Neural progenitor cell (in vitro differentiated cells): Measurements from ENCODE around the gene GNAZ. TPM values are rescaled to one million over a fixed set of nuclear protein-coding genes. Genes with fewer than 3 reads are reported as not detected.

Experiments
- DNase-seq: peaks from one replicate; pipeline ENCODE4 v3.0.0-alpha.2; 2016; ENCODE audit warnings: low spot score
- H2AFZ ChIP-seq: fragments of 200-600 bp; sonication (generic); replicated peaks from 2 replicates; pipeline ENCODE4 v1.6.1; 2016; ENCODE audit warnings: antibody characterized with exemption
- H3F3A ChIP-seq: fragments of 200-600 bp; sonication (generic); 2 replicates; pipeline ENCODE4 v1.6.1; 2016; ENCODE audit warnings: antibody characterized with exemption, low read depth
- H3K27ac ChIP-seq: fragments of 200-600 bp; sonication (generic); 2 replicates; pipeline ENCODE4 v1.5.1; 2016; ENCODE audit warnings: mild to moderate bottlenecking
- H3K27me3 ChIP-seq: fragments of 200-600 bp; sonication (generic); 2 replicates; pipeline ENCODE4 v1.6.1; 2016; ENCODE audit warnings: mild to moderate bottlenecking, moderate library complexity
- H3K36me3 ChIP-seq: fragments of 200-600 bp; sonication (generic); 2 replicates; pipeline ENCODE4 v1.5.1; 2016
- H3K4me1 ChIP-seq: fragments of 200-600 bp; sonication (generic); 2 replicates; pipeline ENCODE4 v1.6.1; 2016; ENCODE audit warnings: mixed run types
- H3K4me2 ChIP-seq: fragments of 200-600 bp; sonication (generic); 2 replicates; pipeline ENCODE4 v1.6.1; 2016
- H3K4me3 ChIP-seq: fragments of 200-600 bp; sonication (generic); 2 replicates; pipeline ENCODE4 v1.5.1; 2016
- H3K79me2 ChIP-seq: fragments of 200-600 bp; sonication (generic); 2 replicates; pipeline ENCODE4 v1.6.1; 2016; ENCODE audit warnings: low read depth
- H3K9ac ChIP-seq: fragments of 200-600 bp; sonication (generic); 2 replicates; pipeline ENCODE4 v1.6.1; 2016
- H3K9me3 ChIP-seq: fragments of 200-600 bp; sonication (generic); 2 replicates; pipeline ENCODE4 v1.5.1; 2016; ENCODE audit warnings: low read depth
- H4K20me1 ChIP-seq: fragments of 200-600 bp; sonication (generic); 2 replicates; pipeline ENCODE4 v1.6.1; 2016; ENCODE audit warnings: low read depth
- H3K27ac Mint-ChIP-seq: 3 replicates; pipeline ENCODE4 v1.8.0; 2021; ENCODE audit warnings: mixed read lengths
- H3K27me3 Mint-ChIP-seq: 2 replicates; pipeline ENCODE4 v1.8.0; 2022; ENCODE audit warnings: low read depth, mild to moderate bottlenecking, inconsistent platforms, moderate library complexity, mixed read lengths; ENCODE audit not compliant: insufficient read depth
- H3K36me3 Mint-ChIP-seq: 3 replicates; pipeline ENCODE4 v1.8.0; 2021; ENCODE audit warnings: mixed read lengths
- H3K4me1 Mint-ChIP-seq: 3 replicates; pipeline ENCODE4 v1.8.0; 2021; ENCODE audit warnings: mixed read lengths
- H3K4me3 Mint-ChIP-seq: 3 replicates; pipeline ENCODE4 v1.8.0; 2021; ENCODE audit warnings: mild to moderate bottlenecking, moderate library complexity, mixed read lengths
- H3K9me3 Mint-ChIP-seq: 3 replicates; pipeline ENCODE4 v1.8.0; 2020; ENCODE audit warnings: mixed read lengths
- EZH2 ChIP-seq: fragments of 200-600 bp; sonication (generic); IDR thresholded peaks from 2 replicates; pipeline ENCODE4 v1.6.1; 2017; ENCODE audit warnings: antibody characterized with exemption, mild to moderate bottlenecking, moderate library complexity
- EZH2phosphoT487 ChIP-seq: fragments of 200-600 bp; sonication (generic); IDR thresholded peaks from 2 replicates; pipeline ENCODE4 v1.6.1; 2017; ENCODE audit warnings: antibody characterized with exemption
- total RNA-seq: library from RNA; depleted of rRNA; stranded (reverse); fragments of >200 nt; gene quantifications from 2 replicates; pipeline ENCODE4 v1.2.3, GENCODE V29; 2015; ENCODE audit warnings: low replicate concordance
- TF ChIP-seq, protein P1 (sequence below): fragments of 200-600 bp; sonication (generic); IDR thresholded peaks from 2 replicates; pipeline ENCODE4 v1.5.1; 2017; ENCODE audit warnings: antibody characterized with exemption, mild to moderate bottlenecking

GNAZ gene
- total RNA-seq, 1 donor from 2014 or later: 16.5 TPM

GRCh38 chr22:23033116-23033905, 37.0 kb upstream of the GNAZ start:
- Histone ChIP-seq H3K9me3 (no peaks in the 10 kb centered on the region), H3K36me3 (no peaks in the 10 kb centered on the region), H3K27ac (no peak overlapping the region), H2AFZ (no peak overlapping the region), H4K20me1 (no peaks in the 10 kb centered on the region), H3F3A (peaks cover 24% of the 10 kb centered on the region), H3K4me2 (no peak overlapping the region), H3K79me2 (no peaks in the 10 kb centered on the region), H3K9ac (no peak overlapping the region), H3K4me3 (no peak overlapping the region), H3K27me3 (no peaks in the 10 kb centered on the region), H3K4me1 (peaks cover 29% of the 10 kb centered on the region)
- DNase-seq: no peak
- TF ChIP-seq, protein P1, sequence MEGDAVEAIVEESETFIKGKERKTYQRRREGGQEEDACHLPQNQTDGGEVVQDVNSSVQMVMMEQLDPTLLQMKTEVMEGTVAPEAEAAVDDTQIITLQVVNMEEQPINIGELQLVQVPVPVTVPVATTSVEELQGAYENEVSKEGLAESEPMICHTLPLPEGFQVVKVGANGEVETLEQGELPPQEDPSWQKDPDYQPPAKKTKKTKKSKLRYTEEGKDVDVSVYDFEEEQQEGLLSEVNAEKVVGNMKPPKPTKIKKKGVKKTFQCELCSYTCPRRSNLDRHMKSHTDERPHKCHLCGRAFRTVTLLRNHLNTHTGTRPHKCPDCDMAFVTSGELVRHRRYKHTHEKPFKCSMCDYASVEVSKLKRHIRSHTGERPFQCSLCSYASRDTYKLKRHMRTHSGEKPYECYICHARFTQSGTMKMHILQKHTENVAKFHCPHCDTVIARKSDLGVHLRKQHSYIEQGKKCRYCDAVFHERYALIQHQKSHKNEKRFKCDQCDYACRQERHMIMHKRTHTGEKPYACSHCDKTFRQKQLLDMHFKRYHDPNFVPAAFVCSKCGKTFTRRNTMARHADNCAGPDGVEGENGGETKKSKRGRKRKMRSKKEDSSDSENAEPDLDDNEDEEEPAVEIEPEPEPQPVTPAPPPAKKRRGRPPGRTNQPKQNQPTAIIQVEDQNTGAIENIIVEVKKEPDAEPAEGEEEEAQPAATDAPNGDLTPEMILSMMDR: no peak
- TF ChIP-seq EZH2: no peak
- no peak for TF ChIP-seq EZH2phosphoT487
- Mint-ChIP-seq H3K27ac (no peak overlapping the region), H3K36me3 (no peaks in the 10 kb centered on the region), H3K9me3 (no peaks in the 10 kb centered on the region), H3K4me1 (peaks cover 16% of the 10 kb centered on the region), H3K4me3 (no peak overlapping the region), H3K27me3 (peaks cover 8% of the 10 kb centered on the region)

DNA sequence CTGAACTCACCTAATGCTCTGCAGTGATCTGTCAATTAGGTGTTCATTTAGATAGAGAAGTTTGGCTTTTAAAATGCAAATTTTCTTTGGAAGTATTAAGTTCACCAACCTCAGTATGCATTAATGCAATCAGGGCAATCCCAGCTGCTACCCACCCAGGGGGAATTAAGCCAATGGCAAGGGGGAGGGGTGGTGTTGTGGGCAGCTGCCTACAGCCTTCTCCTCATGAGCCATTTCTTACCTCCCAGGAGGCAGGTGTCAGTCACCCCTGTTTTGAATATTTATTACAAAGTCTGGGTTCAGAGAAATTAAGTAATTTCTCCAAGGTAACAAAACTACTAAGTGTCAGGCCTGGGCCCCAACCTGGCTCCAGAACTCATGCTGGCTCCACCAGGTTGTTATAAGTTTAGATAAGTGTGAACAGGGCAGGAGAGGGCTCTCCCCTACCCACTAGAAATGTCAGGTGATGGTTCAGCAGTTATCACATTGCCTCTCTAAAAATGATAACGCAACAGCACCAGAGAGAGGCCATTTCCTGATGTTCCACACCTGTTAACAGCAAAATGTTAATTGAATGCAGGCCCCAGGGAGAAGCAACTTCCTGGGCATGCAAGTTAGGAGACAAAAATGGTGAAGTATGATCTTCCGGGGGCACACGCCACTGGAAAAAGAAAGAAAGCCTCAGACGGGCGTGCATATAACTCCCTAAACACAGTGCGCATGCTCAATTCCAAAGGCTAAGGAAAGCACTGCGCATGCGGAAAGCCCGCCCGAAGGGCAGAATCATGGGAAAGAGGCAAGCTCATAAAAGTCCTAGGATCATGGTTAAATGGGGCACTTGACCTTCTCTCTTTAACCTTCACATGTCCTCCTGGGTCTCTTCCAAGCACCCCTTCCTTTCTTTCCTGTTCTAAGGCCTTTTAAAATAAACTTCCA, 35.4 kb upstream of the GNAZ start:
- H3K27me3 ChIP-seq: no peaks in the 10 kb centered on the region
- TF ChIP-seq EZH2phosphoT487: no peak
- TF ChIP-seq, protein P1: no peak
- no peak for TF ChIP-seq EZH2
- no peak for DNase-seq
- H3F3A ChIP-seq: peaks cover 10% of the 10 kb centered on the region
- H4K20me1 ChIP-seq: no peaks in the 10 kb centered on the region
- peaks cover 17% of the 10 kb centered on the region for H3K4me1 ChIP-seq
- H2AFZ ChIP-seq: no peak overlapping the region
- Mint-ChIP-seq H3K9me3 (no peaks in the 10 kb centered on the region), H3K27ac (no peak overlapping the region), H3K4me3 (no peak overlapping the region), H3K27me3 (peaks cover 8% of the 10 kb centered on the region), H3K4me1 (peaks cover 12% of the 10 kb centered on the region), H3K36me3 (no peaks in the 10 kb centered on the region)
- H3K27ac ChIP-seq: no peak overlapping the region
- no peak overlapping the region for H3K4me2 ChIP-seq
- no peak overlapping the region for H3K9ac ChIP-seq
- no peaks in the 10 kb centered on the region for H3K9me3 ChIP-seq
- H3K4me3 ChIP-seq: no peak overlapping the region
- no peaks in the 10 kb centered on the region for H3K79me2 ChIP-seq
- H3K36me3 ChIP-seq: no peaks in the 10 kb centered on the region

DNA sequence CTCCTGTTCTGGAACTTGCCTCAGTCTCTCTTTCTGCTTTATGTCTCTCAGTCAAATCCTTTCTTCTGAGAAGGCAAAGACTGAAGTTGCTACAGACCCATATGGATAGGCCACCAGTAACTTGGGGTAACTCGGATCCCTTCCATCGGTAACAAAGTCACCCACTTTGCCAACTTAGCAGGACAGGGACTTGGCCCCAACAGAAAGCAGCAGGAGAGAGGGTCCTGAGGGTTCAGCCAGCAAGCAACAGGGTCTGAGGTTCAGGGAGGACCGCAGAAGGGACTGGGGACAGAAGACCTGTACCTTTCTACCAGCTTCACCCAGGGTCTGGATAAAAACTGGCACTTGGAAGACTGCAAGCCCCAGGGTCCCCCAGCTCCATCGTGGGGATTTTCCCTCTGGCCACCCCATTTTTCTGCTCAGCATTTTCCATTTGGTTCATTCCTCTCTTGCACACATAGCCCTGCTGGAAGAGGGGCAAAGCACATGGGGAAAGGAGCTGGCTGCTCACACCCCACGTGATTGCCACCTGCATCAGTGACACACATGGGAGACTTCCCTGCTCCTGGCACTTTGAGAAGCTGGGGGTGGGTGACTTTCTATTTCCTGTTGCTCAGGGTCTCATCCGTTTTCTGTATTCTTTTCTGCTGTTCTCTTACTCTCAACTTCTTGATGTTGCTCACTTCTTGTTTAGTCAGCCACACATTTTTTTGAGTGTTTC, 34.6 kb upstream of the GNAZ start:
- TF ChIP-seq EZH2phosphoT487 (no peak), EZH2 (no peak)
- TF ChIP-seq, protein P1: no peak
- no peak overlapping the region for H2AFZ ChIP-seq
- H3K79me2 ChIP-seq: no peaks in the 10 kb centered on the region
- H3K36me3 Mint-ChIP-seq: no peaks in the 10 kb centered on the region
- no peak for DNase-seq
- no peak overlapping the region for H3K4me3 ChIP-seq
- H3K9me3 ChIP-seq: no peaks in the 10 kb centered on the region
- no peaks in the 10 kb centered on the region for H3K9me3 Mint-ChIP-seq
- no peaks in the 10 kb centered on the region for H4K20me1 ChIP-seq
- peaks cover 10% of the 10 kb centered on the region for H3K4me1 ChIP-seq
- H3K4me3 Mint-ChIP-seq: no peak overlapping the region
- no peak overlapping the region for H3K4me2 ChIP-seq
- no peak overlapping the region for H3K27ac ChIP-seq
- H3K36me3 ChIP-seq: no peaks in the 10 kb centered on the region
- no peaks in the 10 kb centered on the region for H3K27me3 ChIP-seq
- no peak overlapping the region for H3K9ac ChIP-seq
- H3K27me3 Mint-ChIP-seq: peaks cover 8% of the 10 kb centered on the region
- no peak overlapping the region for H3K27ac Mint-ChIP-seq
- H3K4me1 Mint-ChIP-seq: peaks cover 10% of the 10 kb centered on the region
- H3F3A ChIP-seq: peaks cover 2% of the 10 kb centered on the region
